MM.1S (cell line): ENCODE results near the gene APOBEC3H.

Source experiments
- CTCF ChIP-seq: fragments of 300-600 bp; sonication (generic); IDR thresholded peaks from 2 replicates; pipeline ENCODE4 v1.5.1; 2016; ENCODE audit warnings: antibody characterized with exemption, low read length, mixed read lengths
- EZH2 ChIP-seq: fragments of 300-600 bp; sonication (generic); optimal IDR thresholded peaks from 2 replicates; pipeline ENCODE3; 2017; ENCODE audit warnings: low read depth, mild to moderate bottlenecking, antibody characterized with exemption, low read length, mixed read lengths

- TF ChIP-seq EZH2 (no peak), CTCF (no peak)
These were observed 2.2 kb upstream of the APOBEC3H start for GRCh38 chr22:39094717-39095389.
